WTC11 (cell line): ENCODE measurements around the gene VAMP4. TPM values are rescaled to one million over a fixed set of nuclear protein-coding genes. Genes with fewer than 3 reads are reported as not detected.

ENCODE experiments used
- ATAC-seq: fragments of 200-7000 bp; cut with Tn5 transposase; 2 replicates; pipeline ENCODE4 v1.10.0; 2021; ENCODE audit warnings: mild to moderate bottlenecking, moderate library complexity
- CTCF ChIA-PET: fragments of 300-600 bp; sonication (Branson Sonifier 250); formaldehyde crosslinking; loops from one replicate; lab custom pipeline; 2021; ENCODE audit warnings: antibody characterized with exemption; lab: Charles Lee
- POLR2A ChIA-PET: fragments of 350-600 bp; sonication (Branson Sonifier 250); formaldehyde crosslinking; loops from one replicate; lab custom pipeline; 2021; ENCODE audit warnings: antibody characterized with exemption; lab: Charles Lee
- DNase-seq: peaks from one replicate; pipeline ENCODE4 v3.0.0; 2021; ENCODE audit warnings: low spot score
- H3K27ac Mint-ChIP-seq: 2 replicates; pipeline ENCODE4 v1.8.0; 2021; ENCODE audit warnings: mixed read lengths
- H3K27me3 Mint-ChIP-seq: 2 replicates; pipeline ENCODE4 v1.8.0; 2021; ENCODE audit warnings: low read depth, mild to moderate bottlenecking, moderate library complexity, mixed read lengths
- H3K36me3 Mint-ChIP-seq: 2 replicates; pipeline ENCODE4 v1.8.0; 2021; ENCODE audit warnings: mixed read lengths
- H3K4me1 Mint-ChIP-seq: 2 replicates; pipeline ENCODE4 v1.8.0; 2022; ENCODE audit warnings: mixed read lengths
- H3K4me3 Mint-ChIP-seq: 2 replicates; pipeline ENCODE4 v1.8.0; 2021; ENCODE audit warnings: mild to moderate bottlenecking, moderate library complexity, mixed read lengths
- H3K9me3 Mint-ChIP-seq: 2 replicates; pipeline ENCODE4 v1.8.0; 2021; ENCODE audit warnings: mixed read lengths
- CREM ChIP-seq: sonication (generic); formaldehyde crosslinking; IDR thresholded peaks from 2 replicates; pipeline ENCODE4 v1.8.1; 2022; ENCODE audit warnings: mild to moderate bottlenecking, missing genetic modification reagents, moderate library complexity
- ELF4 ChIP-seq: sonication (generic); formaldehyde crosslinking; IDR thresholded peaks from 2 replicates; pipeline ENCODE4 v1.8.1; 2022; ENCODE audit warnings: low read depth, mild to moderate bottlenecking, moderate library complexity, missing genetic modification reagents
- FOXJ3 ChIP-seq: sonication (generic); formaldehyde crosslinking; IDR thresholded peaks from 2 replicates; pipeline ENCODE4 v1.9.0; 2021; ENCODE audit warnings: missing genetic modification reagents, mild to moderate bottlenecking, borderline replicate concordance
- GTF2I ChIP-seq: fragments of 250-450 bp; sonication (Bioruptor Pico); conservative IDR thresholded peaks from 2 replicates; pipeline ENCODE4 v1.4.0; 2021; ENCODE audit warnings: mild to moderate bottlenecking
- NFE2L1 ChIP-seq: sonication (generic); formaldehyde crosslinking; IDR thresholded peaks from 2 replicates; pipeline ENCODE4 v1.8.1; 2023; ENCODE audit warnings: missing genetic modification reagents
- PRRX2 ChIP-seq: fragments of 250-450 bp; sonication (Bioruptor Pico); IDR thresholded peaks from 2 replicates; pipeline ENCODE4 v1.8.0; 2021; ENCODE audit warnings: mild to moderate bottlenecking
- RORB ChIP-seq: fragments of 250-450 bp; sonication (Bioruptor Pico); IDR thresholded peaks from 2 replicates; pipeline ENCODE4 v1.9.0; 2021; ENCODE audit warnings: mild to moderate bottlenecking
- SMAD3 ChIP-seq: sonication (generic); formaldehyde crosslinking; IDR thresholded peaks from 2 replicates; pipeline ENCODE4 v1.8.0; 2022; ENCODE audit warnings: missing genetic modification reagents, mild to moderate bottlenecking, borderline replicate concordance
- ZBTB21 ChIP-seq: sonication (generic); formaldehyde crosslinking; IDR thresholded peaks from 2 replicates; pipeline ENCODE4 v1.8.1; 2023; ENCODE audit warnings: mild to moderate bottlenecking, missing genetic modification reagents, borderline replicate concordance
- ZNF121 ChIP-seq: sonication (generic); formaldehyde crosslinking; IDR thresholded peaks from 2 replicates; pipeline ENCODE4 v1.8.0; 2023; ENCODE audit warnings: missing genetic modification reagents
- ZNF138 ChIP-seq: sonication (generic); formaldehyde crosslinking; conservative IDR thresholded peaks from 2 replicates; pipeline ENCODE4 v1.8.1; 2022; ENCODE audit warnings: mild to moderate bottlenecking, moderate library complexity, missing genetic modification reagents
- ZNF219 ChIP-seq: sonication (generic); formaldehyde crosslinking; IDR thresholded peaks from 2 replicates; pipeline ENCODE4 v1.8.0; 2023; ENCODE audit warnings: missing genetic modification reagents, mild to moderate bottlenecking, borderline replicate concordance
- ZNF317 ChIP-seq: sonication (generic); formaldehyde crosslinking; IDR thresholded peaks from 2 replicates; pipeline ENCODE4 v1.8.1; 2023; ENCODE audit warnings: low read depth, mild to moderate bottlenecking, moderate library complexity, missing genetic modification reagents, borderline replicate concordance
- ZNF396 ChIP-seq: fragments of 250-450 bp; sonication (Bioruptor Pico); IDR thresholded peaks from 2 replicates; pipeline ENCODE4 v1.8.0; 2021; ENCODE audit warnings: mild to moderate bottlenecking, moderate library complexity, borderline replicate concordance
- total RNA-seq: library from RNA; stranded (reverse); gene quantifications from 3 replicates; pipeline ENCODE4 v1.2.3, GENCODE V29; 2021
- TF ChIP-seq, protein P1 (sequence below): sonication (generic); formaldehyde crosslinking; IDR thresholded peaks from 2 replicates; pipeline ENCODE4 v1.8.0; 2022; ENCODE audit warnings: mild to moderate bottlenecking, missing genetic modification reagents
- TF ChIP-seq, protein P2 (sequence below): fragments of 200-600 bp; IDR thresholded peaks from 2 replicates; pipeline ENCODE4 v1.8.0; 2022; ENCODE audit warnings: antibody characterized with exemption
- TF ChIP-seq, protein P3 (sequence below): sonication (generic); formaldehyde crosslinking; IDR thresholded peaks from 2 replicates; pipeline ENCODE4 v1.8.1; 2023; ENCODE audit warnings: mild to moderate bottlenecking, moderate library complexity, missing genetic modification reagents
- TF ChIP-seq, protein P4 (sequence below): fragments of 250-450 bp; sonication (Bioruptor Pico); IDR thresholded peaks from 2 replicates; pipeline ENCODE4 v1.8.0; 2021; ENCODE audit warnings: mild to moderate bottlenecking
- TF ChIP-seq, protein P5 (sequence below): fragments of 250-450 bp; sonication (Bioruptor Pico); IDR thresholded peaks from 2 replicates; pipeline ENCODE4 v1.9.0; 2021; ENCODE audit warnings: mild to moderate bottlenecking
- TF ChIP-seq, protein P6 (sequence below): sonication (generic); formaldehyde crosslinking; IDR thresholded peaks from 2 replicates; pipeline ENCODE4 v1.8.1; 2022; ENCODE audit warnings: low read depth, mild to moderate bottlenecking, moderate library complexity, missing genetic modification reagents, borderline replicate concordance
- TF ChIP-seq, protein P7 (sequence below): sonication (generic); formaldehyde crosslinking; IDR thresholded peaks from 2 replicates; pipeline ENCODE4 v1.8.1; 2022; ENCODE audit warnings: missing genetic modification reagents, borderline replicate concordance

VAMP4 gene
- total RNA-seq, 1 experiment from 2014 or later, result 11.4 TPM

DNA sequence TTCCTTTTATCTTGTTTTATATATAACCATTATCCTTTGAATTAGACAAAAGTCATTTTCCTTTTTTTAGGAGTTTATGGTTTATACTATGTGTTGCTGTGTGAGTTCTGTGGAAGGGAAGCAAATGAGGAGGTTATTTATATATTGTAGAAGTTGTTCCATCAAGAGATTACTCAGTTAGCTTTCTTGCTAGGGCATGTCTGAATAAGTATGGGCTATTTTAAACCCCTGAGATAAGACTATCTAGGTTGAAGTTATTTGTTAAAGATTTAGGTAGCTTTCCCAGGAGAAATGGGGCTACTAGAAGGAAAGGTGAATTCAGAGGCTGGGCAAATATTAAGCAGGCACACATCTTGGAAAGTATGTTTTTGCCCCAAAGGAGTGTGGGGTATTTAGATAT, 16.1 kb upstream of the VAMP4 start:
- no peak overlapping the region for H3K27ac Mint-ChIP-seq
- H3K4me1 Mint-ChIP-seq, result peaks cover 16% of the 10 kb centered on the region
- ATAC-seq, result no peak
- H3K36me3 Mint-ChIP-seq, result peaks cover 21% of the 10 kb centered on the region
- H3K27me3 Mint-ChIP-seq, result peaks cover 3% of the 10 kb centered on the region
- no peak for TF ChIP-seq ZNF138
- no peak for TF ChIP-seq CREM (CRISPR knock-in tag)
- TF ChIP-seq, protein P1, sequence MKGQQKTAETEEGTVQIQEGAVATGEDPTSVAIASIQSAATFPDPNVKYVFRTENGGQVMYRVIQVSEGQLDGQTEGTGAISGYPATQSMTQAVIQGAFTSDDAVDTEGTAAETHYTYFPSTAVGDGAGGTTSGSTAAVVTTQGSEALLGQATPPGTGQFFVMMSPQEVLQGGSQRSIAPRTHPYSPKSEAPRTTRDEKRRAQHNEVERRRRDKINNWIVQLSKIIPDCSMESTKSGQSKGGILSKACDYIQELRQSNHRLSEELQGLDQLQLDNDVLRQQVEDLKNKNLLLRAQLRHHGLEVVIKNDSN (CRISPR knock-in tag), result no peak
- TF ChIP-seq PRRX2 (CRISPR knock-in tag), result no peak
- TF ChIP-seq, protein P2, sequence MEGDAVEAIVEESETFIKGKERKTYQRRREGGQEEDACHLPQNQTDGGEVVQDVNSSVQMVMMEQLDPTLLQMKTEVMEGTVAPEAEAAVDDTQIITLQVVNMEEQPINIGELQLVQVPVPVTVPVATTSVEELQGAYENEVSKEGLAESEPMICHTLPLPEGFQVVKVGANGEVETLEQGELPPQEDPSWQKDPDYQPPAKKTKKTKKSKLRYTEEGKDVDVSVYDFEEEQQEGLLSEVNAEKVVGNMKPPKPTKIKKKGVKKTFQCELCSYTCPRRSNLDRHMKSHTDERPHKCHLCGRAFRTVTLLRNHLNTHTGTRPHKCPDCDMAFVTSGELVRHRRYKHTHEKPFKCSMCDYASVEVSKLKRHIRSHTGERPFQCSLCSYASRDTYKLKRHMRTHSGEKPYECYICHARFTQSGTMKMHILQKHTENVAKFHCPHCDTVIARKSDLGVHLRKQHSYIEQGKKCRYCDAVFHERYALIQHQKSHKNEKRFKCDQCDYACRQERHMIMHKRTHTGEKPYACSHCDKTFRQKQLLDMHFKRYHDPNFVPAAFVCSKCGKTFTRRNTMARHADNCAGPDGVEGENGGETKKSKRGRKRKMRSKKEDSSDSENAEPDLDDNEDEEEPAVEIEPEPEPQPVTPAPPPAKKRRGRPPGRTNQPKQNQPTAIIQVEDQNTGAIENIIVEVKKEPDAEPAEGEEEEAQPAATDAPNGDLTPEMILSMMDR, result no peak
- no peak for TF ChIP-seq ZNF121 (CRISPR knock-in tag)
- TF ChIP-seq, protein P3, sequence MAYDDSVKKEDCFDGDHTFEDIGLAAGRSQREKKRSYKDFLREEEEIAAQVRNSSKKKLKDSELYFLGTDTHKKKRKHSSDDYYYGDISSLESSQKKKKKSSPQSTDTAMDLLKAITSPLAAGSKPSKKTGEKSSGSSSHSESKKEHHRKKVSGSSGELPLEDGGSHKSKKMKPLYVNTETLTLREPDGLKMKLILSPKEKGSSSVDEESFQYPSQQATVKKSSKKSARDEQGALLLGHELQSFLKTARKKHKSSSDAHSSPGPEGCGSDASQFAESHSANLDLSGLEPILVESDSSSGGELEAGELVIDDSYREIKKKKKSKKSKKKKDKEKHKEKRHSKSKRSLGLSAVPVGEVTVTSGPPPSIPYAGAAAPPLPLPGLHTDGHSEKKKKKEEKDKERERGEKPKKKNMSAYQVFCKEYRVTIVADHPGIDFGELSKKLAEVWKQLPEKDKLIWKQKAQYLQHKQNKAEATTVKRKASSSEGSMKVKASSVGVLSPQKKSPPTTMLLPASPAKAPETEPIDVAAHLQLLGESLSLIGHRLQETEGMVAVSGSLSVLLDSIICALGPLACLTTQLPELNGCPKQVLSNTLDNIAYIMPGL (CRISPR knock-in tag), result no peak
- TF ChIP-seq, protein P4, sequence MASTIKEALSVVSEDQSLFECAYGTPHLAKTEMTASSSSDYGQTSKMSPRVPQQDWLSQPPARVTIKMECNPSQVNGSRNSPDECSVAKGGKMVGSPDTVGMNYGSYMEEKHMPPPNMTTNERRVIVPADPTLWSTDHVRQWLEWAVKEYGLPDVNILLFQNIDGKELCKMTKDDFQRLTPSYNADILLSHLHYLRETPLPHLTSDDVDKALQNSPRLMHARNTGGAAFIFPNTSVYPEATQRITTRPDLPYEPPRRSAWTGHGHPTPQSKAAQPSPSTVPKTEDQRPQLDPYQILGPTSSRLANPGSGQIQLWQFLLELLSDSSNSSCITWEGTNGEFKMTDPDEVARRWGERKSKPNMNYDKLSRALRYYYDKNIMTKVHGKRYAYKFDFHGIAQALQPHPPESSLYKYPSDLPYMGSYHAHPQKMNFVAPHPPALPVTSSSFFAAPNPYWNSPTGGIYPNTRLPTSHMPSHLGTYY (CRISPR knock-in tag), result no peak
- no peak for TF ChIP-seq FOXJ3 (CRISPR knock-in tag)
- TF ChIP-seq, protein P5, sequence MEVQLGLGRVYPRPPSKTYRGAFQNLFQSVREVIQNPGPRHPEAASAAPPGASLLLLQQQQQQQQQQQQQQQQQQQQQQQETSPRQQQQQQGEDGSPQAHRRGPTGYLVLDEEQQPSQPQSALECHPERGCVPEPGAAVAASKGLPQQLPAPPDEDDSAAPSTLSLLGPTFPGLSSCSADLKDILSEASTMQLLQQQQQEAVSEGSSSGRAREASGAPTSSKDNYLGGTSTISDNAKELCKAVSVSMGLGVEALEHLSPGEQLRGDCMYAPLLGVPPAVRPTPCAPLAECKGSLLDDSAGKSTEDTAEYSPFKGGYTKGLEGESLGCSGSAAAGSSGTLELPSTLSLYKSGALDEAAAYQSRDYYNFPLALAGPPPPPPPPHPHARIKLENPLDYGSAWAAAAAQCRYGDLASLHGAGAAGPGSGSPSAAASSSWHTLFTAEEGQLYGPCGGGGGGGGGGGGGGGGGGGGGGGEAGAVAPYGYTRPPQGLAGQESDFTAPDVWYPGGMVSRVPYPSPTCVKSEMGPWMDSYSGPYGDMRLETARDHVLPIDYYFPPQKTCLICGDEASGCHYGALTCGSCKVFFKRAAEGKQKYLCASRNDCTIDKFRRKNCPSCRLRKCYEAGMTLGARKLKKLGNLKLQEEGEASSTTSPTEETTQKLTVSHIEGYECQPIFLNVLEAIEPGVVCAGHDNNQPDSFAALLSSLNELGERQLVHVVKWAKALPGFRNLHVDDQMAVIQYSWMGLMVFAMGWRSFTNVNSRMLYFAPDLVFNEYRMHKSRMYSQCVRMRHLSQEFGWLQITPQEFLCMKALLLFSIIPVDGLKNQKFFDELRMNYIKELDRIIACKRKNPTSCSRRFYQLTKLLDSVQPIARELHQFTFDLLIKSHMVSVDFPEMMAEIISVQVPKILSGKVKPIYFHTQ (CRISPR knock-in tag), result no peak
- peaks cover 34% of the 10 kb centered on the region for H3K9me3 Mint-ChIP-seq
- ChIA-PET CTCF (no interaction called here), POLR2A (no interaction called here)
- H3K4me3 Mint-ChIP-seq, result no peak overlapping the region
- DNase-seq, result no peak

DNA sequence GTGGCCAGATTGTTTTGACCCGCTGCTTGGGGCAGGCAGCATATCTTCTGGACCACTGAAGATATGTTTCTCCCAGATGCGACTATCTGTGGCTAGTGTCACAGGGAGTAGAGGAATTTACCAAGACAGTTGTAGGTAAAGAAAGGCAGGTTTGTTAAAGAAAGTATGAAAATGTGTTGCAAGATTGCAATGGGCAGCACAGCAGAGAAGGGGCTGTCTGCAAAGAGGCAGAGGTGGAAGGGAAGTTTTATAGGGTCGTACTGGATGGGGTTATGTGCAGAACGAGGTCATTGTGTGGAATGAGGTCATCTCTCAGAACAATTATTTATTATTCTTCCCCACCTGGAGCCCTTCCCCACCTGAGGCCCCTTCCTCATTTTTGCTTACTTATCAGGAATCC, 15.0 kb upstream of the VAMP4 start:
- Mint-ChIP-seq H3K9me3 (peaks cover 34% of the 10 kb centered on the region), H3K27ac (no peak overlapping the region), H3K4me3 (no peak overlapping the region), H3K36me3 (peaks cover 21% of the 10 kb centered on the region), H3K4me1 (peaks cover 16% of the 10 kb centered on the region), H3K27me3 (peaks cover 3% of the 10 kb centered on the region)
- DNase-seq (no peak), ATAC-seq (no peak)
- CTCF ChIA-PET, result no interaction called here
- TF ChIP-seq SMAD3 (CRISPR knock-in tag) (no peak), ZNF317 (CRISPR knock-in tag) (no peak), NFE2L1 (no peak), ZBTB21 (CRISPR knock-in tag) (no peak), RORB (no peak), ZNF219 (CRISPR knock-in tag) (no peak), ZNF396 (CRISPR knock-in tag) (no peak), ELF4 (CRISPR knock-in tag) (no peak), GTF2I (CRISPR knock-in tag) (no peak)
- TF ChIP-seq, protein P1 (CRISPR knock-in tag), result no peak
- TF ChIP-seq, protein P6, sequence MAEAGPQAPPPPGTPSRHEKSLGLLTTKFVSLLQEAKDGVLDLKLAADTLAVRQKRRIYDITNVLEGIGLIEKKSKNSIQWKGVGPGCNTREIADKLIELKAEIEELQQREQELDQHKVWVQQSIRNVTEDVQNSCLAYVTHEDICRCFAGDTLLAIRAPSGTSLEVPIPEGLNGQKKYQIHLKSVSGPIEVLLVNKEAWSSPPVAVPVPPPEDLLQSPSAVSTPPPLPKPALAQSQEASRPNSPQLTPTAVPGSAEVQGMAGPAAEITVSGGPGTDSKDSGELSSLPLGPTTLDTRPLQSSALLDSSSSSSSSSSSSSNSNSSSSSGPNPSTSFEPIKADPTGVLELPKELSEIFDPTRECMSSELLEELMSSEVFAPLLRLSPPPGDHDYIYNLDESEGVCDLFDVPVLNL (CRISPR knock-in tag), result no peak
- TF ChIP-seq, protein P7, sequence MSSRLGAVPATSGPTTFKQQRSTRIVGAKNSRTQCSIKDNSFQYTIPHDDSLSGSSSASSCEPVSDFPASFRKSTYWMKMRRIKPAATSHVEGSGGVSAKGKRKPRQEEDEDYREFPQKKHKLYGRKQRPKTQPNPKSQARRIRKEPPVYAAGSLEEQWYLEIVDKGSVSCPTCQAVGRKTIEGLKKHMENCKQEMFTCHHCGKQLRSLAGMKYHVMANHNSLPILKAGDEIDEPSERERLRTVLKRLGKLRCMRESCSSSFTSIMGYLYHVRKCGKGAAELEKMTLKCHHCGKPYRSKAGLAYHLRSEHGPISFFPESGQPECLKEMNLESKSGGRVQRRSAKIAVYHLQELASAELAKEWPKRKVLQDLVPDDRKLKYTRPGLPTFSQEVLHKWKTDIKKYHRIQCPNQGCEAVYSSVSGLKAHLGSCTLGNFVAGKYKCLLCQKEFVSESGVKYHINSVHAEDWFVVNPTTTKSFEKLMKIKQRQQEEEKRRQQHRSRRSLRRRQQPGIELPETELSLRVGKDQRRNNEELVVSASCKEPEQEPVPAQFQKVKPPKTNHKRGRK, result no peak
- POLR2A ChIA-PET, result no interaction called here
